GM12878 (cell line): ENCODE measurements around the gene GTF3C1. TPM values are rescaled to one million over a fixed set of nuclear protein-coding genes. Genes with fewer than 3 reads are reported as not detected.
A peak's percentile ranks its signal among the peaks of the same experiment; 100 is the strongest.

Experiments used
- ASH2L ChIP-seq: fragments of 300-600, 200-600 bp; sonication (generic); IDR thresholded peaks from 2 replicates; pipeline ENCODE4 v1.6.1; 2017; ENCODE audit warnings: low read depth, mild to moderate bottlenecking, borderline replicate concordance
- BRCA1 ChIP-seq: IDR thresholded peaks from 2 replicates; pipeline ENCODE4 v1.6.1; 2011; ENCODE audit warnings: low read depth, low read length, improper control_type of control experiment
- CBX3 ChIP-seq: fragments of 200-600 bp; sonication (generic); IDR thresholded peaks from 2 replicates; pipeline ENCODE4 v1.6.1; 2016; ENCODE audit warnings: low read depth, borderline replicate concordance
- HDAC6 ChIP-seq: fragments of 200-600 bp; sonication (generic); IDR thresholded peaks from one replicate; pipeline ENCODE4 v1.8.0; 2017; ENCODE audit warnings: antibody characterized with exemption; ENCODE audit not compliant: unreplicated experiment
- NFYB ChIP-seq: IDR thresholded peaks from 2 replicates; pipeline ENCODE4 v1.6.1; 2011; ENCODE audit warnings: low read depth, mild to moderate bottlenecking, low read length, improper control_type of control experiment, moderate library complexity; ENCODE audit not compliant: insufficient read depth
- REST ChIP-seq: IDR thresholded peaks from 2 replicates; pipeline ENCODE4 v1.6.1; 2012; ENCODE audit warnings: mild to moderate bottlenecking, low read depth, low read length
- SREBF2 ChIP-seq: IDR thresholded peaks from 2 replicates; pipeline ENCODE4 v1.6.1; 2012; ENCODE audit warnings: mild to moderate bottlenecking, low read length
- SUPT20H ChIP-seq: IDR thresholded peaks from 2 replicates; pipeline ENCODE4 v1.6.1; 2011; ENCODE audit warnings: low read depth, mild to moderate bottlenecking, low read length, moderate library complexity, borderline replicate concordance; ENCODE audit not compliant: control insufficient read depth
- USF1 ChIP-seq: IDR thresholded peaks from 2 replicates; pipeline ENCODE4 v1.6.1; 2011; ENCODE audit warnings: borderline replicate concordance, low read depth, mild to moderate bottlenecking, moderate library complexity, mixed read lengths, low read length; ENCODE audit not compliant: insufficient read depth; ENCODE audit errors: extremely low read length
- ZNF207 ChIP-seq: fragments of 450-650 bp; IDR thresholded peaks from 2 replicates; pipeline ENCODE4 v1.6.1; 2014; ENCODE audit warnings: antibody characterized with exemption, mild to moderate bottlenecking, borderline replicate concordance
- ZNF274 ChIP-seq: IDR thresholded peaks from one replicate; pipeline ENCODE4 v1.8.0; 2011; ENCODE audit not compliant: insufficient read length, insufficient read depth
- ZSCAN29 ChIP-seq: fragments of 450-650 bp; IDR thresholded peaks from 2 replicates; pipeline ENCODE4 v1.6.1; 2017; ENCODE audit warnings: mild to moderate bottlenecking, moderate library complexity
- polyA plus RNA-seq, 11 experiments: library from polyadenylated mRNA; depleted of rRNA in 4 of 11; unstranded in 6 of 11; stranded (reverse) in 5 of 11; fragments of >200 nt; fragmentation: Nextera tagmentation in 4 of 11; fragmentation: Illumina TruSeq in 1 of 11; extraction: Ambion mirVana in 4 of 11; extraction: Trizol in 1 of 11; gene quantifications; 1 replicate in 1 of 11; 2 replicates in 10 of 11; pipeline versions ENCODE4 v1.2.1 to v1.2.3, GENCODE V29; 2011 to 2016; ENCODE audit warnings: inconsistent platforms in 2 of 11, missing spikeins in 2 of 11, low read depth in 1 of 11
- total RNA-seq, 4 experiments: library from RNA; depleted of rRNA in 3 of 4; stranded (reverse); fragments of >200 nt in 3 of 4; fragmentation: Illumina TruSeq in 1 of 4; extraction: Trizol in 1 of 4; gene quantifications; 2 replicates each; pipeline versions ENCODE4 v1.2.1 to v1.2.3, GENCODE V29; 2013 to 2021
- TF ChIP-seq, protein P1 (sequence below): fragments of 450-650 bp; IDR thresholded peaks from 2 replicates; pipeline ENCODE4 v1.6.1; 2017; ENCODE audit warnings: mild to moderate bottlenecking, moderate library complexity
- TF ChIP-seq, protein P2 (sequence below): fragments of 450-650 bp; IDR thresholded peaks from 2 replicates; pipeline ENCODE4 v1.6.1; 2016; ENCODE audit warnings: mild to moderate bottlenecking, moderate library complexity, borderline replicate concordance

The GTF3C1 gene
- total and polyA plus RNA-seq, 10 of the 15 experiments (the other 5 are each of a cell fraction or from before 2014, with no cell fraction given), result 0.98 to 60.9 (median 34.3) TPM

DNA sequence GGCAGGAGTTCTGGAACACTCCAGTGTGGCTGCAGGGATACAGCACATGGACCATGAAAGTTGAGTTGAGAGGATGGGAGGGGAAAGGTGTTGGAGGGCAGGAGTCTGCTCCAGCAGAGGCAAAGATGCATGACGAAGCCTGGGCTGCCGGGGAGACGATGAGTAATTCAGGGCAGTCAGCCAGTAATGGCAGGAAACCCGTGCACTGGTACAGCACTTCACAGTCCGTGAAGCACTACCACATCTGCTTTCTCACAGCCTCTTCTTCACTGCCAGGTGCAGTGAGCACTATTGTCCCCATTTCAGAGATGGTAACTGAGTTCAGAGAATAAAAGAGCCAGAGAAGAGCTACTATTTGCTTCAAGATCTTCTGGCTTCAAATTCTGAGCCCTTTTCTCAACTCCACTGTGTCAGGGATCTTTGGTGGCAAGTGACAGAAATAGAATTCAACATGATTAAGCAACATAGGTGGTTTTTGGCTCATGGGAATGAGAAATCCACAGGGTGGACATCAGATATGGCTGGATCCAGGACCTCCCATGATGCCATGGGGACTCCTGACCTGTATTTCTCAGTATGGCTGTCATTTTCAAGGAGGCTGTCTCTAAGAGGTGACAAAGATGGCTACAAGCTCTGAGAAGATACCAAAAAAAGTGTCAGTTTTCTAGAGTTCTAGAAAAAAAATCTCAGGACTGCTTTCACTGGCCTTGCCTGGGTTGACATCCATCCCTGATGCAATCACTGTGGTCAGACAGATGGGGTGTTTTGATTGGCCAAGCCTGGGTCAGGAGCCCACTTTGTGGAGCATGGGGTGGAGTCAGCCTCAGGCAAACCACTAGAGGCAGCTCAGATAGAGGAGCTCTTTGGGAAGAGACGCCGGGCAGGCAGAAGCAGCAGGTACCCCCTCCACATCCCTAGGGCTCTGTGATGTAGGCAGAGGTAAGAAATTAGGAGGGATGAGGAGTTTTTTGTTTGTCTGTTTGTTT is 123.0 kb downstream of the GTF3C1 start (continued):
- no peak for TF ChIP-seq BRCA1
- TF ChIP-seq USF1, result peak; percentile 69
- TF ChIP-seq ZSCAN29, result no peak
- no peak for TF ChIP-seq REST
- no peak for TF ChIP-seq HDAC6
- TF ChIP-seq CBX3, result no peak
- TF ChIP-seq, protein P1, sequence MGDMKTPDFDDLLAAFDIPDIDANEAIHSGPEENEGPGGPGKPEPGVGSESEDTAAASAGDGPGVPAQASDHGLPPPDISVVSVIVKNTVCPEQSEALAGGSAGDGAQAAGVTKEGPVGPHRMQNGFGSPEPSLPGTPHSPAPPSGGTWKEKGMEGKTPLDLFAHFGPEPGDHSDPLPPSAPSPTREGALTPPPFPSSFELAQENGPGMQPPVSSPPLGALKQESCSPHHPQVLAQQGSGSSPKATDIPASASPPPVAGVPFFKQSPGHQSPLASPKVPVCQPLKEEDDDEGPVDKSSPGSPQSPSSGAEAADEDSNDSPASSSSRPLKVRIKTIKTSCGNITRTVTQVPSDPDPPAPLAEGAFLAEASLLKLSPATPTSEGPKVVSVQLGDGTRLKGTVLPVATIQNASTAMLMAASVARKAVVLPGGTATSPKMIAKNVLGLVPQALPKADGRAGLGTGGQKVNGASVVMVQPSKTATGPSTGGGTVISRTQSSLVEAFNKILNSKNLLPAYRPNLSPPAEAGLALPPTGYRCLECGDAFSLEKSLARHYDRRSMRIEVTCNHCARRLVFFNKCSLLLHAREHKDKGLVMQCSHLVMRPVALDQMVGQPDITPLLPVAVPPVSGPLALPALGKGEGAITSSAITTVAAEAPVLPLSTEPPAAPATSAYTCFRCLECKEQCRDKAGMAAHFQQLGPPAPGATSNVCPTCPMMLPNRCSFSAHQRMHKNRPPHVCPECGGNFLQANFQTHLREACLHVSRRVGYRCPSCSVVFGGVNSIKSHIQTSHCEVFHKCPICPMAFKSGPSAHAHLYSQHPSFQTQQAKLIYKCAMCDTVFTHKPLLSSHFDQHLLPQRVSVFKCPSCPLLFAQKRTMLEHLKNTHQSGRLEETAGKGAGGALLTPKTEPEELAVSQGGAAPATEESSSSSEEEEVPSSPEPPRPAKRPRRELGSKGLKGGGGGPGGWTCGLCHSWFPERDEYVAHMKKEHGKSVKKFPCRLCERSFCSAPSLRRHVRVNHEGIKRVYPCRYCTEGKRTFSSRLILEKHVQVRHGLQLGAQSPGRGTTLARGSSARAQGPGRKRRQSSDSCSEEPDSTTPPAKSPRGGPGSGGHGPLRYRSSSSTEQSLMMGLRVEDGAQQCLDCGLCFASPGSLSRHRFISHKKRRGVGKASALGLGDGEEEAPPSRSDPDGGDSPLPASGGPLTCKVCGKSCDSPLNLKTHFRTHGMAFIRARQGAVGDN, result peak; percentile 70
- TF ChIP-seq ZNF207, result no peak
- peak; percentile 65; the same call in 1 of the 2 replicates for TF ChIP-seq NFYB
- TF ChIP-seq, protein P2, sequence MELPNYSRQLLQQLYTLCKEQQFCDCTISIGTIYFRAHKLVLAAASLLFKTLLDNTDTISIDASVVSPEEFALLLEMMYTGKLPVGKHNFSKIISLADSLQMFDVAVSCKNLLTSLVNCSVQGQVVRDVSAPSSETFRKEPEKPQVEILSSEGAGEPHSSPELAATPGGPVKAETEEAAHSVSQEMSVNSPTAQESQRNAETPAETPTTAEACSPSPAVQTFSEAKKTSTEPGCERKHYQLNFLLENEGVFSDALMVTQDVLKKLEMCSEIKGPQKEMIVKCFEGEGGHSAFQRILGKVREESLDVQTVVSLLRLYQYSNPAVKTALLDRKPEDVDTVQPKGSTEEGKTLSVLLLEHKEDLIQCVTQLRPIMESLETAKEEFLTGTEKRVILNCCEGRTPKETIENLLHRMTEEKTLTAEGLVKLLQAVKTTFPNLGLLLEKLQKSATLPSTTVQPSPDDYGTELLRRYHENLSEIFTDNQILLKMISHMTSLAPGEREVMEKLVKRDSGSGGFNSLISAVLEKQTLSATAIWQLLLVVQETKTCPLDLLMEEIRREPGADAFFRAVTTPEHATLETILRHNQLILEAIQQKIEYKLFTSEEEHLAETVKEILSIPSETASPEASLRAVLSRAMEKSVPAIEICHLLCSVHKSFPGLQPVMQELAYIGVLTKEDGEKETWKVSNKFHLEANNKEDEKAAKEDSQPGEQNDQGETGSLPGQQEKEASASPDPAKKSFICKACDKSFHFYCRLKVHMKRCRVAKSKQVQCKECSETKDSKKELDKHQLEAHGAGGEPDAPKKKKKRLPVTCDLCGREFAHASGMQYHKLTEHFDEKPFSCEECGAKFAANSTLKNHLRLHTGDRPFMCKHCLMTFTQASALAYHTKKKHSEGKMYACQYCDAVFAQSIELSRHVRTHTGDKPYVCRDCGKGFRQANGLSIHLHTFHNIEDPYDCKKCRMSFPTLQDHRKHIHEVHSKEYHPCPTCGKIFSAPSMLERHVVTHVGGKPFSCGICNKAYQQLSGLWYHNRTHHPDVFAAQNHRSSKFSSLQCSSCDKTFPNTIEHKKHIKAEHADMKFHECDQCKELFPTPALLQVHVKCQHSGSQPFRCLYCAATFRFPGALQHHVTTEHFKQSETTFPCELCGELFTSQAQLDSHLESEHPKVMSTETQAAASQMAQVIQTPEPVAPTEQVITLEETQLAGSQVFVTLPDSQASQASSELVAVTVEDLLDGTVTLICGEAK, result peak; percentile 24; the same call in 1 of the 2 replicates
- no peak for TF ChIP-seq SUPT20H
- no peak for TF ChIP-seq SREBF2
- TF ChIP-seq ZNF274, result no peak
- no peak for TF ChIP-seq ASH2L
